K562 (cell line): Measurements from ENCODE around the gene LSM6.

ENCODE experiments used
- EGR1 ChIP-seq: fragments of 450-650 bp; conservative IDR thresholded peaks from 2 replicates; pipeline ENCODE4 v1.6.1; 2017; ENCODE audit warnings: mild to moderate bottlenecking
- IRF1 ChIP-seq: sonication (generic); formaldehyde crosslinking; IDR thresholded peaks from 2 replicates; pipeline ENCODE4 v1.8.0; 2022; ENCODE audit warnings: missing genetic modification reagents, mild to moderate bottlenecking, borderline replicate concordance
- PTBP1 ChIP-seq: fragments of 200-400 bp; formaldehyde crosslinking; IDR thresholded peaks from 2 replicates; pipeline ENCODE4 v1.6.1; 2017; ENCODE audit warnings: low read depth, low read length
- SRF ChIP-seq, 2 experiments: fragments of 250-450, 450-650 bp in 1 of 2; sonication (Bioruptor Pico) in 1 of 2; sonication (generic) in 1 of 2; formaldehyde crosslinking; IDR thresholded peaks; 2 replicates each; pipeline versions ENCODE4 v1.5.0 to v1.5.1; 2020 to 2022; ENCODE audit warnings: mild to moderate bottlenecking in 1 of 2, missing genetic modification reagents in 1 of 2
- ZC3H11A ChIP-seq: IDR thresholded peaks from 2 replicates; pipeline ENCODE4 v1.6.1; 2012; ENCODE audit warnings: low read depth, low read length, improper control_type of control experiment
- ZNF280A ChIP-seq: fragments of 450-650 bp; IDR thresholded peaks from 2 replicates; pipeline ENCODE4 v1.6.1; 2018; ENCODE audit warnings: mild to moderate bottlenecking, low read depth; ENCODE audit not compliant: partially characterized antibody

DNA sequence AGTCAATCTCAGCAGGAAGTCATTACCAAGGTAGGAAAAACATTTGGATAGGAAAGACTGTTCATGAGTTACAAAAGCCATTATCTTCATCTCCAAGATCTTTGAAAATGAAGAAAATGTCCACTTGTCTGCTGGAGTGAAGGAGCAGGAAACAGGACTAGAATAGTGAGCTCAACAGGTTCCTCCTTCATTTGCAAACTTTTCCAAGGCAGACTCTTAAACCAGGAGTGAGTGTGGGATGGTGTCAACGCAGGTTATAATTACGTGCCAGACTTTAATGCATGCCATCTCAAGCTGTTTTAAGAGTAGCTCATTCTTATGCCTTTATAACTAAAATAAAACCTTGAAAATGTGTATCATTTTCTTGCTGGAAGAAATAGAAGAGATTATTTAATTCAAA lies 35.4 kb downstream of the LSM6 start:
- TF ChIP-seq PTBP1 (no peak), SRF (CRISPR knock-in tag; IDR thresholded peaks at IDR 0.05) (no peak), EGR1 (no peak), ZNF280A (no peak), ZC3H11A (no peak), IRF1 (no peak)
